ENCODE results near the gene ANKMY1.
A peak's percentile ranks its signal among the peaks of the same experiment; 100 is the strongest.

ANKMY1 gene

GRCh38 chr2:240437551-240437860 lies 120.3 kb downstream of the ANKMY1 start:
- H3K36me3 ChIP-seq (ENCODE audit: control insufficient read depth in 2 of 2, insufficient read depth in 1 of 2, low read length in 2 of 2): no peaks in the 10 kb centered on the region
- H3K4me3 ChIP-seq (ENCODE audit: low read depth, low read length): no peak overlapping the region
- no peaks in the 10 kb centered on the region for H3K9me3 ChIP-seq (ENCODE audit: control insufficient read depth, insufficient read depth, low read depth, low read length)
- H3K4me1 ChIP-seq (ENCODE audit: control insufficient read depth, insufficient read depth, low read length): peaks cover 4% of the 10 kb centered on the region; the same call in 1 of the 2 replicates
- no peak overlapping the region for H3K27ac ChIP-seq (ENCODE audit: extremely low read depth, low read depth, low read length)
- POLR2A ChIA-PET: no interaction called here
- CTCF ChIA-PET: interaction anchor here (2.0 kb wide), 1 partner anchor 206 kb away, joined by 20 read pairs; no protein-coding TSS in a partner anchor
- no peak for TF ChIP-seq YY2 (tag by site-specific recombination; IDR thresholded peaks at IDR 0.05)
- TF ChIP-seq ZBTB1 (tag by site-specific recombination; IDR thresholded peaks at IDR 0.05): no peak
- TF ChIP-seq ZNF544 (tag by site-specific recombination; IDR thresholded peaks at IDR 0.05): no peak
- TF ChIP-seq ZNF521 (tag by site-specific recombination; IDR thresholded peaks at IDR 0.05): no peak
- TF ChIP-seq ZNF121 (tag by site-specific recombination; IDR thresholded peaks at IDR 0.05): no peak
- no peak for TF ChIP-seq ZNF624 (tag by site-specific recombination; IDR thresholded peaks at IDR 0.05)
- no peak for TF ChIP-seq ZNF433 (tag by site-specific recombination; IDR thresholded peaks at IDR 0.05; ENCODE audit: low read depth)
- TF ChIP-seq HOXC10 (CRISPR knock-in tag; IDR thresholded peaks at IDR 0.05): no peak

DNA sequence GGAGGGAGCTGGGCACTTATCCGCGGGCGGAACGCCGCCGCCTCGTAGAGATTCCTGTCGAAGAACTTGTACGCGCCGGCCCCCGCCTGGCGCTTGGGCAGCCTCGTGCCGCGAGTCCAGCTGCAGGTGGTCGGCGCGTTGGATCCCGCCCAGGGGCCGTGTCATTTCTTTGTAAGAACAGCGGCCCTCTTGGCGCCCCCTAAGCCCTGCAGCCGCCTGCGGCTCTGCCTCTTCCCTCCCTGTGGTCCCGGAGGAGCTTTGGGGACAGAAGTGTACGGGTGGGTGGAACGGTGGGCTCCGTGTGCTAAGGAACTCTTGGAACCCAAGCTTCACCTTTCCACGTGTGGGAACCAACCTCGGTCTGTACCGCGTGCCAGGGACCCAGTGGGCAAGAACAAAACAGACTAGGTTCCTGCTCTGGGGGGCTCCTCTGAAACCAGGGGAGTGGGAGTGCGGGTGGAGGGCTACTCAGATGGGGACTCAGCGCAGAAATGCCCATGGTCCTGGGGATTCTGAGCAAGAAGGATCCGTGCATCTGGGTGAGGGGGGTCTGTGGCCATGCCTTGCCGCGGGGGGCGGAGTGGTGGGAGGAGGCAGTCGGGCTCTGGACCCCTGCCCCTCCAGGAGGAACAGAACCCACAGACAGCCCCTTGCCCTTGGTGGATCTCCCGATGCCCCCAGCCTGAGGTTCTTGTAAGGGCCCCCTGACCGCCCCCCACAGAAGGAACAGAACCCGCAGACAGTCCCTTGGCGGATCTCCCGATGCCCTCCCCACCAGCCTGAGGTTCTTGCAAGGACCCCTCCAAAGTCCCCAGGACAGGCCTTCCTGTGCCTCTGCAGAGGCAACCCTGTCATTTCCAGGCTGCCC lies 120.9 kb downstream of the ANKMY1 start:
- ChIA-PET POLR2A (interaction anchor here (0.9 to 1.8 kb wide), 2 partner anchors 204 to 205 kb away, joined by 4 to 7 read pairs; no protein-coding TSS in a partner anchor), CTCF (interaction anchor here (0.7 to 2.0 kb wide), 5 partner anchors 17 to 287 kb away, joined by 3 to 9 read pairs (median 5); no protein-coding TSS in a partner anchor)
- Histone ChIP-seq H3K4me1 (ENCODE audit: control insufficient read depth, insufficient read depth, low read length) (peaks cover 4% of the 10 kb centered on the region; the same call in 1 of the 2 replicates), H3K36me3 (ENCODE audit: control insufficient read depth in 2 of 2, insufficient read depth in 1 of 2, low read length in 2 of 2) (no peaks in the 10 kb centered on the region), H3K9me3 (ENCODE audit: control insufficient read depth, insufficient read depth, low read depth, low read length) (no peaks in the 10 kb centered on the region), H3K4me3 (ENCODE audit: low read depth, low read length) (peak overlapping the region; percentile 60), H3K27ac (ENCODE audit: extremely low read depth, low read depth, low read length) (no peak overlapping the region)
- no peak for TF ChIP-seq SCRT1 (tag by site-specific recombination; IDR thresholded peaks at IDR 0.05; ENCODE audit: borderline replicate concordance)
- peak; percentile 33; the same call in 1 of the 2 replicates for TF ChIP-seq GLIS2 (tag by site-specific recombination; IDR thresholded peaks at IDR 0.05)
- TF ChIP-seq ZBTB48 (tag by site-specific recombination; IDR thresholded peaks at IDR 0.05): 0 out of 2 replicates have a peak, but pooled peaks have one; percentile 32
- TF ChIP-seq KLF7 (tag by site-specific recombination; IDR thresholded peaks at IDR 0.05; ENCODE audit: borderline replicate concordance): no peak

DNA sequence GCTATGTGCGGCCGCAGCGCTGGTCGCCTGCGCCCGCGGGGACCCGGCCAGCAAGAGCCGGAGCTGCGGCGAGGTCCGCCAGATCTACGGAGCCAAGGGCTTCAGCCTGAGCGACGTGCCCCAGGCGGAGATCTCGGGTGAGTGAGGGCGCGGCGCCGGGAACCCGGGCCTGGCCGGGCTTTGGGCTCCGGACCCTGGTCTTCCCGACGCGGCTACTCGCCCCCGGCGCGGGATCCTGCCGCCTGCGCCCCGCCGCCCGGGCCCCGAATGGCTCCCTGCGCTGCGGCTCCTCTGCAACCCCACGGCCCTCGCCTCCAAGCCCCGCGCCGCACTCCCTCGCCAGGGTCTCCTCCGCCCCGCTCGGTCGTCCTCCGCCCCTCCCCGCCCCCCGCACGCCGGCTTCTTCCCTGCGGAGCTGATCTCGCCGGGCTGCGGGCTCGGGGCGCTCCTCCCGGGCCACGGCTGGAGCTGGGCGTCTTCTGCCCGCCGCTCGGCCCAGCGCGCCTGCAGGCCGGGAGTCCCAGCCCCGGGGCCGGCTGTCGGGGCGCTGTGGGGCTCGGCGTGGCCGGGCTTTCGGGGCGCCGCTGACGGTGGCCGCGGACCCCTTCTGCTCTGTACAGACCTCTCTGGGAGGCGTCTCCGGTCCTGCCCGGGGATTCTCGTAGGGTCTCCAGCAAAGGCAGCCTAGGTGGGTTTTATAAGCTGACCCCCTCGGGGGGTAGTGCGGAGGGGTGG lies 121.7 kb downstream of the ANKMY1 start:
- CTCF ChIA-PET: interaction anchor here (0.6 to 2.0 kb wide), 6 partner anchors 17 to 372 kb away, joined by 3 to 9 read pairs (median 4); no protein-coding TSS in a partner anchor
- no peak for TF ChIP-seq ZNF658 (tag by site-specific recombination; IDR thresholded peaks at IDR 0.05)
- peak; percentile 30; the same call in 1 of the 2 replicates for TF ChIP-seq ZBTB8A (tag by site-specific recombination; IDR thresholded peaks at IDR 0.05)
- no peak for TF ChIP-seq ZNF202 (tag by site-specific recombination; IDR thresholded peaks at IDR 0.05; ENCODE audit: borderline replicate concordance)
- no peak for TF ChIP-seq ZSCAN23 (tag by site-specific recombination; IDR thresholded peaks at IDR 0.05)
- TF ChIP-seq PRDM10 (tag by site-specific recombination; IDR thresholded peaks at IDR 0.05): no peak
- no peak for TF ChIP-seq ZNF747 (tag by site-specific recombination; IDR thresholded peaks at IDR 0.05)
- TF ChIP-seq PRDM1 (tag by site-specific recombination; IDR thresholded peaks at IDR 0.05): no peak
- TF ChIP-seq, protein P1, sequence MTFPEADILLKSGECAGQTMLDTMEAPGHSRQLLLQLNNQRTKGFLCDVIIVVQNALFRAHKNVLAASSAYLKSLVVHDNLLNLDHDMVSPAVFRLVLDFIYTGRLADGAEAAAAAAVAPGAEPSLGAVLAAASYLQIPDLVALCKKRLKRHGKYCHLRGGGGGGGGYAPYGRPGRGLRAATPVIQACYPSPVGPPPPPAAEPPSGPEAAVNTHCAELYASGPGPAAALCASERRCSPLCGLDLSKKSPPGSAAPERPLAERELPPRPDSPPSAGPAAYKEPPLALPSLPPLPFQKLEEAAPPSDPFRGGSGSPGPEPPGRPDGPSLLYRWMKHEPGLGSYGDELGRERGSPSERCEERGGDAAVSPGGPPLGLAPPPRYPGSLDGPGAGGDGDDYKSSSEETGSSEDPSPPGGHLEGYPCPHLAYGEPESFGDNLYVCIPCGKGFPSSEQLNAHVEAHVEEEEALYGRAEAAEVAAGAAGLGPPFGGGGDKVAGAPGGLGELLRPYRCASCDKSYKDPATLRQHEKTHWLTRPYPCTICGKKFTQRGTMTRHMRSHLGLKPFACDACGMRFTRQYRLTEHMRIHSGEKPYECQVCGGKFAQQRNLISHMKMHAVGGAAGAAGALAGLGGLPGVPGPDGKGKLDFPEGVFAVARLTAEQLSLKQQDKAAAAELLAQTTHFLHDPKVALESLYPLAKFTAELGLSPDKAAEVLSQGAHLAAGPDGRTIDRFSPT (tag by site-specific recombination; IDR thresholded peaks at IDR 0.05): no peak
- no peak for TF ChIP-seq ZXDB (tag by site-specific recombination; IDR thresholded peaks at IDR 0.05)
- TF ChIP-seq ZNF621 (tag by site-specific recombination; IDR thresholded peaks at IDR 0.05): no peak
- peak; percentile 42 for TF ChIP-seq ZBTB26 (tag by site-specific recombination; optimal IDR thresholded peaks at IDR 0.05)
- TF ChIP-seq GLIS2 (tag by site-specific recombination; IDR thresholded peaks at IDR 0.05): 0 out of 2 replicates have a peak, but pooled peaks have one; percentile 10

More for the DNA sequence above, 121.7 kb downstream of the ANKMY1 start:
- Histone ChIP-seq H3K27ac (ENCODE audit: extremely low read depth, low read depth, low read length) (peak overlapping the region; percentile 65; the same call in 1 of the 2 replicates), H3K9me3 (ENCODE audit: control insufficient read depth, insufficient read depth, low read depth, low read length) (no peaks in the 10 kb centered on the region), H3K36me3 (ENCODE audit: control insufficient read depth in 2 of 2, insufficient read depth in 1 of 2, low read length in 2 of 2) (no peaks in the 10 kb centered on the region), H3K4me1 (ENCODE audit: control insufficient read depth, insufficient read depth, low read length) (peaks cover 4% of the 10 kb centered on the region; the same call in 1 of the 2 replicates), H3K4me3 (ENCODE audit: low read depth, low read length) (peak overlapping the region; percentile 60)
- POLR2A ChIA-PET: interaction anchor here (0.9 to 1.8 kb wide), 2 partner anchors 203 to 204 kb away, joined by 4 to 7 read pairs; no protein-coding TSS in a partner anchor

All from HEK293 (cell line).